Mucosa of descending colon (tissue), 3 donors: ENCODE data around the gene MPC1. TPM values are rescaled to one million over a fixed set of nuclear protein-coding genes. Genes with fewer than 3 reads are reported as not detected.

ENCODE experiments used
- ATAC-seq: fragments of 200-7000 bp; cut with Tn5 transposase; one replicate; pipeline ENCODE4 v1.9.1; 2020; ENCODE audit warnings: mild to moderate bottlenecking, moderate library complexity
- DNase-seq, 3 donors: peaks; one replicate each; pipeline ENCODE4 v3.0.0-alpha.2; 2020
- H3K36me3 ChIP-seq: fragments of 200-600 bp; one replicate; pipeline ENCODE4 v1.8.0; 2021; ENCODE audit warnings: low read depth, mild to moderate bottlenecking
- H3K4me1 ChIP-seq: fragments of 200-600 bp; one replicate; pipeline ENCODE4 v1.8.0; 2021; ENCODE audit warnings: low read depth, mild to moderate bottlenecking
- H3K4me3 ChIP-seq: fragments of 200-600 bp; one replicate; pipeline ENCODE4 v1.8.0; 2021; ENCODE audit warnings: mild to moderate bottlenecking
- H3K9me3 ChIP-seq: fragments of 200-600 bp; one replicate; pipeline ENCODE4 v1.8.0; 2021; ENCODE audit warnings: mild to moderate bottlenecking
- intact Hi-C, 2 donors: fragments of 100-400 bp; cut with DNase I in 1 of 2; cut with micrococcal nuclease in 1 of 2; formaldehyde crosslinking; loops; one replicate each; pipeline versions ENCODE4 v1.11.0 to v1.11.1; 2022; cut with DNase I, micrococcal nuclease
- total RNA-seq, 3 donors: library from RNA; stranded (reverse); fragmentation: NEBNext Ultra II Directional in 2 of 3; extraction: Animal tissue kit (Norgen Biotek cat#: 25700) in 2 of 3; gene quantifications; one replicate each; pipeline versions ENCODE4 v1.2.1 to v1.2.4, GENCODE V29; 2021 to 2023
- TF ChIP-seq, protein P1 (sequence below): fragments of 200-600 bp; IDR thresholded peaks from one replicate; pipeline ENCODE4 v1.8.0; 2022; ENCODE audit warnings: antibody characterized with exemption, mild to moderate bottlenecking
- donor health status: DM: no; HTN: no; CAD: no; lungs with moderate emphysema.
- donor health status: DM: no; HTN: no; CAD: no.
- donor health status: DM: no; HTN: yes; CAD: no.

MPC1 gene
- total RNA-seq, 3 donors from 2014 or later = 75.0 to 139 (median 117) TPM

DNA sequence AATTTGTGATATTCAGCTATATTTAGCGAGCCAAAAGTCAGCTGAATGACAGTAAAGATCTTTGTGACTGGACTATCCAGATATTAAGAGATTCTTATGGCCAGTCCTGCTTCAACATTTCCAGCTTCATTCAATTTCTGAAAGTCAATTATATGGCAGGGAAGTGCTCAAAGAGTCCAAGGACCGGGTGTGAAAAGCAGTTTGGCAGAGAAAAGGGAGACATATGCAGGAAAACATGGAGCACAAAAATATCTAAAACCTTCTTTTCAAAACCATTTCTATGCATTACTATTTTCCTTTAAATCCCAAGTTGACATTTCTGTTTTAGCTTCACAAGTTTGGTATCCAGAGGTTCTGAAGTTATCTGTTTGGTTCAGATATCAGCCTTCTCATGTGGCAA is 5.0 kb downstream of the MPC1 start:
- ATAC-seq (no peak), DNase-seq (no peak)
- H3K4me3 ChIP-seq = no peak overlapping the region
- no peaks in the 10 kb centered on the region for H3K9me3 ChIP-seq
- no peaks in the 10 kb centered on the region for H3K4me1 ChIP-seq
- intact Hi-C loops = no loop called here
- TF ChIP-seq, protein P1, sequence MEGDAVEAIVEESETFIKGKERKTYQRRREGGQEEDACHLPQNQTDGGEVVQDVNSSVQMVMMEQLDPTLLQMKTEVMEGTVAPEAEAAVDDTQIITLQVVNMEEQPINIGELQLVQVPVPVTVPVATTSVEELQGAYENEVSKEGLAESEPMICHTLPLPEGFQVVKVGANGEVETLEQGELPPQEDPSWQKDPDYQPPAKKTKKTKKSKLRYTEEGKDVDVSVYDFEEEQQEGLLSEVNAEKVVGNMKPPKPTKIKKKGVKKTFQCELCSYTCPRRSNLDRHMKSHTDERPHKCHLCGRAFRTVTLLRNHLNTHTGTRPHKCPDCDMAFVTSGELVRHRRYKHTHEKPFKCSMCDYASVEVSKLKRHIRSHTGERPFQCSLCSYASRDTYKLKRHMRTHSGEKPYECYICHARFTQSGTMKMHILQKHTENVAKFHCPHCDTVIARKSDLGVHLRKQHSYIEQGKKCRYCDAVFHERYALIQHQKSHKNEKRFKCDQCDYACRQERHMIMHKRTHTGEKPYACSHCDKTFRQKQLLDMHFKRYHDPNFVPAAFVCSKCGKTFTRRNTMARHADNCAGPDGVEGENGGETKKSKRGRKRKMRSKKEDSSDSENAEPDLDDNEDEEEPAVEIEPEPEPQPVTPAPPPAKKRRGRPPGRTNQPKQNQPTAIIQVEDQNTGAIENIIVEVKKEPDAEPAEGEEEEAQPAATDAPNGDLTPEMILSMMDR = no peak
- no peaks in the 10 kb centered on the region for H3K36me3 ChIP-seq

DNA sequence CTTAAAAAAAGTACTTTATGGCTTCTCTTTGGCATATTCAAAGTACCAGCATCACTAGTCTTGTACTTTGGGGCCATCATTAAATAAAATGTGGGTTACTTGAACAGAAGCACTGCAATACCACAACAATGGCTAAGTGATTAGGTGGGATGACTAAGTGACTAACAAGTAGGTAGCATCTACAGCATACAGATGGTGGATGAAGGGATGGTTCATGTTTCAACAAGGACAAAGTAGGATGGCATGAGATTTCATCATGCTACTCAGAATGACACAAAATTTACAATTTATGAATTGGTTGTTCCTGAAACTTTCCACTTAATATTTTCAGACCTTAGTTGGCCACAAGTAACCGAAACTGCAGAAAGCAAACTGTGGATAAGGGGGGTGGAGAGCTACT is 7.7 kb downstream of the MPC1 start:
- intact Hi-C loops = no loop called here
- DNase-seq (no peak), ATAC-seq (no peak)
- TF ChIP-seq, protein P1 = no peak
- Histone ChIP-seq H3K36me3 (no peaks in the 10 kb centered on the region), H3K4me3 (no peak overlapping the region), H3K9me3 (no peaks in the 10 kb centered on the region), H3K4me1 (no peaks in the 10 kb centered on the region)

DNA sequence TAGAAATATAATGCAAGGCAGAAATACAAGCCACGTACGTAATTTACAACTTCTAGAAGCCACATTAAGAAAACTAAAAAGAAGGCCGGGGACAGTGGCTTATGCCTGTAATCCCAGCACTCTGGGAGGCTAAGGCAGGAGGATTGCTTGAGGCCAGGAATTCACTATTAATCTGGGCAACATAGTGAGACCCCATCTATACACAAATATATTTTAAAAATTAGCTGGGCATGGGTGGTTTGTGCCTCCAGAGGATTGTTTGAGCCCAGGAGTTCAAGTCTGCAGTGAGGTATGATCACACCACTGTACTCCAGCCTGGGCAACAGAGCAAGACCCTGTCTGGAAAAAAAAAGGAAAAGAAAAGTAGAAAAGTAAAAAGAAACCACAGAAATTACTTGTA is 12.3 kb downstream of the MPC1 start:
- TF ChIP-seq, protein P1 = no peak
- intact Hi-C loops = no loop called here
- Histone ChIP-seq H3K9me3 (no peaks in the 10 kb centered on the region), H3K4me3 (no peak overlapping the region), H3K4me1 (no peaks in the 10 kb centered on the region), H3K36me3 (no peaks in the 10 kb centered on the region)
- DNase-seq = no peak
- no peak for ATAC-seq

DNA sequence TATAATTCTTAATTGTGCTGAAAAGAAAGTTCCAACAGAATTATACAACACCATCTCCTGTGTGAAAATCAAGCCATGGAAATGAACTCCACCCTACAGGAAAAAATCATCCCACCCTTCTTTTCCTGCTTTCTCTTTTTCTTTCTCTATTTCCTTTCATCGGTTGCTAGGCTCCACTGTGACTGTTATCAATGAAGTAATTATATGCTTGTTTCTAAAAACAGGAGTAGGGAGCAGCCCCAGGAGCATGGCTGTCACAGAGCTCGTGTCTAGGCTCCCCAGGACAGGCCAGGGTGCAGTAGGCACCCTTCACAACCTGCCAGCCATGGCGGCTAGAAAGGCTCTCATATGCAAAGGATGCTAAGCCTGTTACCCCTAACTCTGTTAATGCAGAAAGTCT is 13.0 kb downstream of the MPC1 start:
- TF ChIP-seq, protein P1 = no peak
- no peak for ATAC-seq
- Histone ChIP-seq H3K36me3 (no peaks in the 10 kb centered on the region), H3K9me3 (no peaks in the 10 kb centered on the region), H3K4me3 (no peak overlapping the region), H3K4me1 (no peaks in the 10 kb centered on the region)
- intact Hi-C loops = no loop called here
- DNase-seq = no peak

DNA sequence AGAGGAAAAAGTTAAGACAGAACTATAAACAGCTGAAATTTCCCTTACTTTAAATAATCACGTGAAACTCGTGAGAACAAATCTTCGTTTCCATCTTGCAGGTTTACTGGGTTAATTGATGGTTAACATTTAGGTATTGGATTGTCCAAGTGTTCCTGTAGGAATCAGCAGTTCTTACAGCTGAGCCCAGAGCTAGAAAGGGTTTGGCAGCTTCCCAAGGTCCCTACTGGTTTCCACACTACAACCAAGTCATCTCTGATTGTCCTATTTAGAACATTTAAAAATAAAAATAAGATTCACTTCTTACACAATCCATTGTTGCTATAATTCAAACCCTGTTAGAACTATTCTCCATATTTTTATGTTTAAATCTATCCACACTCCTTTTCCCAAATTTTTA is 15.8 kb downstream of the MPC1 start:
- H3K36me3 ChIP-seq = no peaks in the 10 kb centered on the region
- no peaks in the 10 kb centered on the region for H3K9me3 ChIP-seq

More for the DNA sequence above, 15.8 kb downstream of the MPC1 start:
- ATAC-seq = no peak
- Histone ChIP-seq H3K4me1 (no peaks in the 10 kb centered on the region), H3K4me3 (no peak overlapping the region)
- no peak for DNase-seq
- intact Hi-C loops = no loop called here
- TF ChIP-seq, protein P1 = no peak
